HL-60 (cell line): ENCODE data around the gene GSAP.

Experiments
- CTCF ChIP-seq: IDR thresholded peaks from one replicate; pipeline ENCODE4 v1.5.1; 2011; ENCODE audit warnings: low read length, control low read depth, inconsistent platforms; ENCODE audit not compliant: insufficient read depth
- POLR2AphosphoS5 ChIP-seq: IDR thresholded peaks from 2 replicates; pipeline ENCODE4 v1.6.1; 2012; ENCODE audit warnings: low read depth

GRCh38 chr7:77359599-77359998, 56.5 kb downstream of the GSAP start:
- TF ChIP-seq CTCF (no peak), POLR2AphosphoS5 (no peak)
